ENCODE measurements around the gene RUNX2. TPM values are rescaled to one million over a fixed set of nuclear protein-coding genes. Genes with fewer than 3 reads are reported as not detected.

The RUNX2 gene
- total and polyA plus RNA-seq, 3 donors from 2014 or later = 2.9 to 6.0 (median 4.3) TPM

GRCh38 chr6:45616209-45616608 lies 288.1 kb downstream of the RUNX2 start:
- 96 to 97% methylated on average over 1 of the region's 1 CpG for WGBS, 2 donors
- Histone ChIP-seq H3K4me3 (no peak overlapping the region), H3K36me3 (ENCODE audit: low read depth, missing control alignments) (no peaks in the 10 kb centered on the region), H3K4me1 (no peaks in the 10 kb centered on the region), H3K27ac (no peak overlapping the region), H3K9me3 (no peaks in the 10 kb centered on the region), H3K27me3 (no peaks in the 10 kb centered on the region)
- intact Hi-C loops (cut with DNase I; ENCODE audit: low total_unique reads) = no loop called here
- no peak for DNase-seq
- TF ChIP-seq CTCF (IDR thresholded peaks at IDR 0.05) = no peak
- no peak for TF ChIP-seq POLR2A (IDR thresholded peaks at IDR 0.05)

GRCh38 chr6:45617441-45617840 lies 289.3 kb downstream of the RUNX2 start:
- Histone ChIP-seq H3K4me3 (no peak overlapping the region), H3K4me1 (no peaks in the 10 kb centered on the region), H3K9me3 (no peaks in the 10 kb centered on the region), H3K27me3 (no peaks in the 10 kb centered on the region), H3K27ac (no peak overlapping the region), H3K36me3 (ENCODE audit: low read depth, missing control alignments) (no peaks in the 10 kb centered on the region)
- DNase-seq = no peak
- intact Hi-C loops (cut with DNase I; ENCODE audit: low total_unique reads) = no loop called here
- 97 to 100% methylated on average over 3 of the region's 3 CpGs for WGBS, 2 donors
- TF ChIP-seq POLR2A (IDR thresholded peaks at IDR 0.05) (no peak), CTCF (IDR thresholded peaks at IDR 0.05) (no peak)

- H3K27me3 ChIP-seq = no peaks in the 10 kb centered on the region
- TF ChIP-seq POLR2A (IDR thresholded peaks at IDR 0.05) (no peak), CTCF (IDR thresholded peaks at IDR 0.05) (no peak)
- H3K9me3 ChIP-seq = no peaks in the 10 kb centered on the region
- H3K36me3 ChIP-seq (ENCODE audit: low read depth, missing control alignments) = no peaks in the 10 kb centered on the region
- intact Hi-C loops (cut with DNase I; ENCODE audit: low total_unique reads) = no loop called here
- H3K4me3 ChIP-seq = no peak overlapping the region
- DNase-seq = no peak
- H3K27ac ChIP-seq = no peak overlapping the region
- WGBS, 2 donors = 95 to 96% methylated on average over 2 of the region's 2 CpGs
- H3K4me1 ChIP-seq = no peaks in the 10 kb centered on the region
Observed at GRCh38 chr6:45618259-45618658, 290.1 kb downstream of the RUNX2 start.

- Histone ChIP-seq H3K27me3 (no peaks in the 10 kb centered on the region), H3K4me1 (no peaks in the 10 kb centered on the region), H3K36me3 (ENCODE audit: low read depth, missing control alignments) (no peaks in the 10 kb centered on the region), H3K9me3 (no peaks in the 10 kb centered on the region), H3K27ac (no peak overlapping the region), H3K4me3 (no peak overlapping the region)
- 90 to 94% methylated on average over 11 of the region's 11 CpGs for WGBS, 2 donors
- TF ChIP-seq POLR2A (IDR thresholded peaks at IDR 0.05) = no peak
- intact Hi-C loops (cut with DNase I; ENCODE audit: low total_unique reads) = no loop called here
- no peak for DNase-seq
Observed at GRCh38 chr6:45619211-45619760, 291.2 kb downstream of the RUNX2 start.

GRCh38 chr6:45619994-45620471 lies 291.9 kb downstream of the RUNX2 start:
- no peak for DNase-seq
- Histone ChIP-seq H3K4me3 (no peak overlapping the region), H3K27ac (no peak overlapping the region), H3K4me1 (no peaks in the 10 kb centered on the region), H3K9me3 (no peaks in the 10 kb centered on the region), H3K36me3 (ENCODE audit: low read depth, missing control alignments) (no peaks in the 10 kb centered on the region), H3K27me3 (no peaks in the 10 kb centered on the region)
- intact Hi-C loops (cut with DNase I; ENCODE audit: low total_unique reads) = no loop called here
- 81 to 92% methylated on average over 3 of the region's 3 CpGs for WGBS, 2 donors
- TF ChIP-seq POLR2A (IDR thresholded peaks at IDR 0.05) = no peak
- no peak for TF ChIP-seq CTCF (IDR thresholded peaks at IDR 0.05)

All from testis (tissue), 3 donors.